Heart left ventricle (tissue), 13 donors: ENCODE data around the gene MAGI1.

Experiments used
- POLR2A ChIP-seq, 2 donors: fragments of 450-650 bp; IDR thresholded peaks; one replicate each; pipeline ENCODE4 v1.6.1; 2017; ENCODE audit warnings: antibody characterized with exemption in 2 of 2, mild to moderate bottlenecking in 2 of 2, moderate library complexity in 2 of 2
- TF ChIP-seq, protein P1 (sequence below), 12 donors: fragments of 200-600 bp; sonication (generic) in 4 of 12; IDR thresholded peaks; one replicate each; pipeline versions ENCODE4 v1.5.0 to v1.8.0; 2018 to 2022; ENCODE audit warnings: antibody characterized with exemption in 12 of 12, mild to moderate bottlenecking in 5 of 12
- donor health status: ischemic (EF 13 %, LVEDD 7.1; RV severe dilation, severe dysfunction).
- donor health status: DM: no; HTN: yes; CAD: no.
- donor health status: DM: no; HTN: no; CAD: no.
- donor health status: ischemic (EF 25% LVEDD 6.9; RV normal size, moderate dysfunction).
- donor health status: ischemic (EF 25% LVEDD 5.7; RV mildly dilated, moderate dysfunction).
- donor health status: ischemic (EF 35%, LVEDD 5.7; RV mildly dilated, moderate dysfunction).
- donor health status: nonischemic (EF 11% LVEDD 7.7; RV severe dilation, severe dysfunction).
- donor health status: DM: yes; HTN: yes; CAD: no.
- donor health status: PGD.
- donor health status: ischemic (EF 29% LVEDD 5.4; RV normal size, mild dysfunction).
- donor health status: nonischemic (EF 23%, LVEDD 6.1; RV moderate dilation, normal function).

DNA sequence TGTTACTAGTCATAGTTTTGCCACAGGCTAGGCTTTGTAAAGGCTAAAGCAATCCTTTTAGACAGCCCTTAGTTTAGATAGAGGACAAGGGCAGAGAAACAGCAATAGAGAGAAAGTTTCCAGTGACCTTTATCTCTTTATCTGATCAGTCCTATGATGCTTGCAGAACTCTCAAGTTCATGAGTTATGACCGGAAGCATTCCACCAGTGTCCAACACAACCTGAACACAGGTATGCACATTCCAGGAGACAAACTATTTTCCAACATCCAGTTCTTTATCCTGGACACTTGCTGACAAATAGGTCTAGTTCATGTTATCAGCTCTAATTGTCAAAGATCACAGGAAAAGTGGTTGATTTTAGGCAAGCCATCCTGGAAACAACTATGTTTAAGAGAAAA lies 422.2 kb downstream of the MAGI1 start:
- TF ChIP-seq, protein P1, sequence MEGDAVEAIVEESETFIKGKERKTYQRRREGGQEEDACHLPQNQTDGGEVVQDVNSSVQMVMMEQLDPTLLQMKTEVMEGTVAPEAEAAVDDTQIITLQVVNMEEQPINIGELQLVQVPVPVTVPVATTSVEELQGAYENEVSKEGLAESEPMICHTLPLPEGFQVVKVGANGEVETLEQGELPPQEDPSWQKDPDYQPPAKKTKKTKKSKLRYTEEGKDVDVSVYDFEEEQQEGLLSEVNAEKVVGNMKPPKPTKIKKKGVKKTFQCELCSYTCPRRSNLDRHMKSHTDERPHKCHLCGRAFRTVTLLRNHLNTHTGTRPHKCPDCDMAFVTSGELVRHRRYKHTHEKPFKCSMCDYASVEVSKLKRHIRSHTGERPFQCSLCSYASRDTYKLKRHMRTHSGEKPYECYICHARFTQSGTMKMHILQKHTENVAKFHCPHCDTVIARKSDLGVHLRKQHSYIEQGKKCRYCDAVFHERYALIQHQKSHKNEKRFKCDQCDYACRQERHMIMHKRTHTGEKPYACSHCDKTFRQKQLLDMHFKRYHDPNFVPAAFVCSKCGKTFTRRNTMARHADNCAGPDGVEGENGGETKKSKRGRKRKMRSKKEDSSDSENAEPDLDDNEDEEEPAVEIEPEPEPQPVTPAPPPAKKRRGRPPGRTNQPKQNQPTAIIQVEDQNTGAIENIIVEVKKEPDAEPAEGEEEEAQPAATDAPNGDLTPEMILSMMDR (IDR thresholded peaks at IDR 0.05), result no peak
- TF ChIP-seq POLR2A (IDR thresholded peaks at IDR 0.05), result no peak
